IPS-18c (cell line): ENCODE data around the gene SPAG16.
"Not testable (repeated sequence)": the region's sequence is repeated elsewhere in the genome, so short reads cannot be mapped to it uniquely, and the experiment has no call there.

ENCODE experiments used
- H3K4me3 ChIP-seq: 2 replicates; pipeline ENCODE4 v1.7.0; 2013; ENCODE audit warnings: low read depth, mild to moderate bottlenecking, low read length, moderate library complexity; ENCODE audit not compliant: insufficient read depth
- H3K9me3 ChIP-seq: one replicate; pipeline ENCODE4 v1.6.1; 2013; ENCODE audit warnings: mild to moderate bottlenecking, low read length, moderate library complexity; ENCODE audit not compliant: control insufficient read depth, insufficient read depth

The SPAG16 gene

GRCh38 chr2:214035091-214035852, 751.0 kb downstream of the SPAG16 start:
- Histone ChIP-seq H3K4me3 (no peak overlapping the region), H3K9me3 (peaks cover 2% of the 10 kb centered on the region)

- no peak overlapping the region for H3K4me3 ChIP-seq
- H3K9me3 ChIP-seq: peaks cover 2% of the 10 kb centered on the region
Observed at GRCh38 chr2:214035921-214036320, 751.7 kb downstream of the SPAG16 start.

- H3K4me3 ChIP-seq: no peak overlapping the region
Observed at GRCh38 chr2:214038186-214038585, 753.9 kb downstream of the SPAG16 start.

GRCh38 chr2:214050731-214051130, 766.5 kb downstream of the SPAG16 start:
- no peak overlapping the region for H3K4me3 ChIP-seq
- H3K9me3 ChIP-seq: no peaks in the 10 kb centered on the region

More at GRCh38 chr2:214038186-214038585, 753.9 kb downstream of the SPAG16 start:
- peaks cover 2% of the 10 kb centered on the region for H3K9me3 ChIP-seq

- no peak overlapping the region for H3K4me3 ChIP-seq
- no peaks in the 10 kb centered on the region for H3K9me3 ChIP-seq
Observed at GRCh38 chr2:214051585-214051984, 767.3 kb downstream of the SPAG16 start.

- Histone ChIP-seq H3K9me3 (no peaks in the 10 kb centered on the region), H3K4me3 (no peak overlapping the region)
Observed at GRCh38 chr2:214052235-214052634, 768.0 kb downstream of the SPAG16 start.

- peaks cover 2% of the 10 kb centered on the region for H3K9me3 ChIP-seq
- H3K4me3 ChIP-seq: no peak overlapping the region
Observed at GRCh38 chr2:214057986-214058385, 773.7 kb downstream of the SPAG16 start.

- not testable (repeated sequence) for H3K9me3 ChIP-seq, H3K4me3 ChIP-seq
Observed at GRCh38 chr2:214062279-214062678, 778.0 kb downstream of the SPAG16 start.

GRCh38 chr2:214064471-214064870, 780.2 kb downstream of the SPAG16 start:
- Histone ChIP-seq H3K4me3 (no peak overlapping the region), H3K9me3 (peaks cover 2% of the 10 kb centered on the region)

GRCh38 chr2:214066862-214067261, 782.6 kb downstream of the SPAG16 start:
- Histone ChIP-seq H3K4me3 (no peak overlapping the region), H3K9me3 (no peaks in the 10 kb centered on the region)

GRCh38 chr2:214069254-214069653, 785.0 kb downstream of the SPAG16 start:
- no peak overlapping the region for H3K4me3 ChIP-seq
- no peaks in the 10 kb centered on the region for H3K9me3 ChIP-seq

- H3K9me3 ChIP-seq: no peaks in the 10 kb centered on the region
- no peak overlapping the region for H3K4me3 ChIP-seq
Observed at GRCh38 chr2:214075456-214075855, 791.2 kb downstream of the SPAG16 start.

- no peaks in the 10 kb centered on the region for H3K9me3 ChIP-seq
- H3K4me3 ChIP-seq: no peak overlapping the region
Observed at GRCh38 chr2:214076527-214076926, 792.3 kb downstream of the SPAG16 start.

GRCh38 chr2:214077727-214078126, 793.5 kb downstream of the SPAG16 start:
- Histone ChIP-seq H3K9me3 (no peaks in the 10 kb centered on the region), H3K4me3 (no peak overlapping the region)

- no peaks in the 10 kb centered on the region for H3K9me3 ChIP-seq
- H3K4me3 ChIP-seq: no peak overlapping the region
Observed at GRCh38 chr2:214079032-214079431, 794.8 kb downstream of the SPAG16 start.

- Histone ChIP-seq H3K4me3 (no peak overlapping the region), H3K9me3 (no peaks in the 10 kb centered on the region)
Observed at GRCh38 chr2:214088536-214088935, 804.3 kb downstream of the SPAG16 start.

GRCh38 chr2:214096208-214096715, 812.0 kb downstream of the SPAG16 start:
- H3K9me3 ChIP-seq: no peaks in the 10 kb centered on the region
- no peak overlapping the region for H3K4me3 ChIP-seq

- Histone ChIP-seq H3K4me3 (no peak overlapping the region), H3K9me3 (no peaks in the 10 kb centered on the region)
Observed at GRCh38 chr2:214098811-214099210, 814.5 kb downstream of the SPAG16 start.

- Histone ChIP-seq H3K4me3 (no peak overlapping the region), H3K9me3 (no peaks in the 10 kb centered on the region)
Observed at GRCh38 chr2:214100488-214100887, 816.2 kb downstream of the SPAG16 start.
